Naive thymus-derived CD8-positive, alpha-beta T cell (primary cell): ENCODE results near the gene PNLIPRP3. TPM values are rescaled to one million over a fixed set of nuclear protein-coding genes. Genes with fewer than 3 reads are reported as not detected.
"Not testable (repeated sequence)": the region's sequence is repeated elsewhere in the genome, so short reads cannot be mapped to it uniquely, and the experiment has no call there.

Source experiments
- ATAC-seq, 2 donors: fragments of 150-1000 bp; cut with Tn5 transposase in 1 of 2; sonication (Bioruptor Pico), chemical (Tn5 transposase) in 1 of 2; 1 replicate in 1 of 2; 2 replicates in 1 of 2; pipeline ENCODE4 v1.10.0; 2021; ENCODE audit warnings: mild to moderate bottlenecking in 2 of 2, moderate library complexity in 2 of 2
- POLR2A ChIA-PET: fragments of 350-600 bp; sonication (Branson Sonifier 250); formaldehyde crosslinking; loops from one replicate; lab custom pipeline; 2021; ENCODE audit warnings: antibody characterized with exemption; lab: Charles Lee
- DNase-seq, 10 donors: peaks; one replicate each; pipeline versions ENCODE4 v3.0.0 to v3.0.0-alpha.2; 2020 to 2022
- H3K27ac Mint-ChIP-seq, 10 donors: one replicate each; pipeline ENCODE4 v1.8.0; 2020 to 2022; ENCODE audit warnings: mild to moderate bottlenecking in 10 of 10, mixed read lengths in 10 of 10, moderate library complexity in 4 of 10, inconsistent platforms in 1 of 10
- H3K27me3 Mint-ChIP-seq, 5 donors: one replicate each; pipeline ENCODE4 v1.8.0; 2021 to 2022; ENCODE audit warnings: mixed read lengths in 5 of 5
- H3K36me3 Mint-ChIP-seq, 3 donors: one replicate each; pipeline ENCODE4 v1.8.0; 2020 to 2022; ENCODE audit warnings: mixed read lengths in 3 of 3, mild to moderate bottlenecking in 2 of 3, inconsistent platforms in 1 of 3
- H3K4me1 Mint-ChIP-seq, 4 donors: one replicate each; pipeline ENCODE4 v1.8.0; 2021 to 2022; ENCODE audit warnings: mixed read lengths in 4 of 4
- H3K4me3 Mint-ChIP-seq, 10 donors: one replicate each; pipeline ENCODE4 v1.8.0; 2020 to 2022; ENCODE audit warnings: mild to moderate bottlenecking in 10 of 10, mixed read lengths in 10 of 10, moderate library complexity in 6 of 10, inconsistent platforms in 1 of 10
- H3K9me3 Mint-ChIP-seq, 9 donors: one replicate each; pipeline ENCODE4 v1.8.0; 2020 to 2022; ENCODE audit warnings: mixed read lengths in 9 of 9, mild to moderate bottlenecking in 3 of 9, inconsistent platforms in 1 of 9, moderate library complexity in 1 of 9
- polyA plus RNA-seq, 3 donors: library from polyadenylated mRNA; unstranded; fragments of 300-500 nt; fragmentation: Illumina TruSeq; gene quantifications; one replicate each; pipeline ENCODE4 v1.2.3, GENCODE V29; 2021
- total RNA-seq, 8 experiments: library from RNA in 2 of 8; stranded (reverse) in 2 of 8; gene quantifications; one replicate each; pipeline ENCODE4 v1.2.3 and lab custom pipeline; 2021 to 2026

PNLIPRP3 gene
- total RNA-seq: not detected
- not detected for polyA plus RNA-seq
- total RNA-seq (lab: John Stamatoyannopoulos, UW): 0 to 0.09 (median 0) reads per million in 6 experiments

- H3K27ac Mint-ChIP-seq: no peak within 1 kb of the TSS
- peaks cover 5 to 13% (median 11%) of the 10 kb centered on the region in 5 donors for H3K27me3 Mint-ChIP-seq
- H3K36me3 Mint-ChIP-seq: no peaks in the 10 kb centered on the region
- H3K9me3 Mint-ChIP-seq: no peaks in the 10 kb centered on the region
- ATAC-seq (no peak), DNase-seq (no peak)
- H3K4me3 Mint-ChIP-seq: no peak within 1 kb of the TSS
- POLR2A ChIA-PET: no interaction called here
- H3K4me1 Mint-ChIP-seq: no peaks in the 10 kb centered on the region
Measured at GRCh38 chr10:116427671-116428070, at the start of gene PNLIPRP3. Gene PNLIPRP3, plus strand, starts transcription at chr10:116427847. Its CDS starts 166 bp downstream, at chr10:116428013.

GRCh38 chr10:116382290-116382689, 45.4 kb upstream of the PNLIPRP3 start:
- H3K36me3 Mint-ChIP-seq: no peaks in the 10 kb centered on the region
- no peaks in the 10 kb centered on the region for H3K4me1 Mint-ChIP-seq
- H3K27me3 Mint-ChIP-seq: no peaks in the 10 kb centered on the region
- POLR2A ChIA-PET: no interaction called here
- no peak overlapping the region for H3K27ac Mint-ChIP-seq
- DNase-seq: no peak
- H3K4me3 Mint-ChIP-seq: no peak overlapping the region
- no peak for ATAC-seq
- no peaks in the 10 kb centered on the region for H3K9me3 Mint-ChIP-seq

- DNase-seq (no peak), ATAC-seq (no peak)
- Mint-ChIP-seq H3K9me3 (no peaks in the 10 kb centered on the region), H3K27me3 (peaks cover 0 to 9% (median 0%) of the 10 kb centered on the region in 5 donors), H3K4me1 (no peaks in the 10 kb centered on the region), H3K27ac (no peak overlapping the region), H3K4me3 (no peak overlapping the region), H3K36me3 (no peaks in the 10 kb centered on the region)
- POLR2A ChIA-PET: no interaction called here
Measured at GRCh38 chr10:116385311-116385710, 42.3 kb upstream of the PNLIPRP3 start.

GRCh38 chr10:116385994-116386809, 41.4 kb upstream of the PNLIPRP3 start:
- no peak overlapping the region for H3K4me3 Mint-ChIP-seq

GRCh38 chr10:116393246-116393831, 34.3 kb upstream of the PNLIPRP3 start:
- peaks cover 0 to 28% (median 6%) of the 10 kb centered on the region in 5 donors for H3K27me3 Mint-ChIP-seq
- H3K9me3 Mint-ChIP-seq, H3K27ac Mint-ChIP-seq, H3K36me3 Mint-ChIP-seq, DNase-seq, H3K4me3 Mint-ChIP-seq, POLR2A ChIA-PET, ATAC-seq, H3K4me1 Mint-ChIP-seq: not testable (repeated sequence)

More at GRCh38 chr10:116385994-116386809, 41.4 kb upstream of the PNLIPRP3 start:
- POLR2A ChIA-PET: no interaction called here
- no peaks in the 10 kb centered on the region for H3K4me1 Mint-ChIP-seq
- H3K9me3 Mint-ChIP-seq: no peaks in the 10 kb centered on the region
- no peaks in the 10 kb centered on the region for H3K36me3 Mint-ChIP-seq
- ATAC-seq (no peak), DNase-seq (peak in 2 of 10 donors; percentile 1 to 17)
- H3K27me3 Mint-ChIP-seq: peaks cover 0 to 15% (median 2%) of the 10 kb centered on the region in 5 donors
- H3K27ac Mint-ChIP-seq: no peak overlapping the region

- Mint-ChIP-seq H3K27me3 (peaks cover 0 to 32% (median 6%) of the 10 kb centered on the region in 5 donors), H3K4me1 (no peaks in the 10 kb centered on the region), H3K4me3 (no peak overlapping the region)
Measured at GRCh38 chr10:116395223-116395985, 32.2 kb upstream of the PNLIPRP3 start.

GRCh38 chr10:116398224-116398623, 29.4 kb upstream of the PNLIPRP3 start:
- H3K27me3 Mint-ChIP-seq: peaks cover 0 to 33% (median 9%) of the 10 kb centered on the region in 5 donors
- H3K4me1 Mint-ChIP-seq: no peaks in the 10 kb centered on the region
- POLR2A ChIA-PET: no interaction called here
- H3K27ac Mint-ChIP-seq: peak overlapping the region in 1 of 10 donors; percentile 51
- no peak overlapping the region for H3K4me3 Mint-ChIP-seq
- DNase-seq (no peak), ATAC-seq (no peak)
- H3K36me3 Mint-ChIP-seq: no peaks in the 10 kb centered on the region
- peaks cover 0 to 8% (median 0%) of the 10 kb centered on the region in 9 donors for H3K9me3 Mint-ChIP-seq

More at GRCh38 chr10:116395223-116395985, 32.2 kb upstream of the PNLIPRP3 start:
- POLR2A ChIA-PET: no interaction called here
- Mint-ChIP-seq H3K36me3 (no peaks in the 10 kb centered on the region), H3K27ac (no peak overlapping the region), H3K9me3 (peaks cover 0 to 8% (median 0%) of the 10 kb centered on the region in 9 donors)
- ATAC-seq (no peak), DNase-seq (peak in 1 of 10 donors; percentile 59)

GRCh38 chr10:116402858-116403257, 24.8 kb upstream of the PNLIPRP3 start:
- H3K4me3 Mint-ChIP-seq: no peak overlapping the region
- POLR2A ChIA-PET: no interaction called here
- no peak overlapping the region for H3K27ac Mint-ChIP-seq
- H3K27me3 Mint-ChIP-seq: peaks cover 0 to 19% (median 9%) of the 10 kb centered on the region in 5 donors
- no peaks in the 10 kb centered on the region for H3K36me3 Mint-ChIP-seq
- H3K4me1 Mint-ChIP-seq: no peaks in the 10 kb centered on the region
- H3K9me3 Mint-ChIP-seq: peaks cover 0 to 4% (median 0%) of the 10 kb centered on the region in 9 donors
- ATAC-seq: no peak
- DNase-seq: no peak

- POLR2A ChIA-PET: no interaction called here
- Mint-ChIP-seq H3K4me3 (no peak overlapping the region), H3K4me1 (no peaks in the 10 kb centered on the region), H3K9me3 (peaks cover 0 to 4% (median 0%) of the 10 kb centered on the region in 9 donors), H3K36me3 (no peaks in the 10 kb centered on the region), H3K27ac (no peak overlapping the region), H3K27me3 (peaks cover 0 to 19% (median 9%) of the 10 kb centered on the region in 5 donors)
- DNase-seq (no peak), ATAC-seq (no peak)
Measured at GRCh38 chr10:116403740-116404250, 23.9 kb upstream of the PNLIPRP3 start.

- Mint-ChIP-seq H3K4me3 (no peak overlapping the region), H3K27ac (no peak overlapping the region), H3K36me3 (no peaks in the 10 kb centered on the region), H3K9me3 (peaks cover 0 to 4% (median 0%) of the 10 kb centered on the region in 9 donors), H3K4me1 (no peaks in the 10 kb centered on the region), H3K27me3 (peaks cover 2 to 14% (median 5%) of the 10 kb centered on the region in 5 donors)
- DNase-seq: no peak
- POLR2A ChIA-PET: no interaction called here
- ATAC-seq: no peak
Measured at GRCh38 chr10:116408719-116409118, 18.9 kb upstream of the PNLIPRP3 start.

GRCh38 chr10:116410351-116410750, 17.3 kb upstream of the PNLIPRP3 start:
- no peak overlapping the region for H3K4me3 Mint-ChIP-seq
- H3K4me1 Mint-ChIP-seq: no peaks in the 10 kb centered on the region
- no peaks in the 10 kb centered on the region for H3K36me3 Mint-ChIP-seq
- DNase-seq: no peak
- ATAC-seq: no peak
- POLR2A ChIA-PET: no interaction called here
- no peak overlapping the region for H3K27ac Mint-ChIP-seq
- H3K27me3 Mint-ChIP-seq: peaks cover 2 to 14% (median 5%) of the 10 kb centered on the region in 5 donors
- peaks cover 0 to 4% (median 0%) of the 10 kb centered on the region in 9 donors for H3K9me3 Mint-ChIP-seq

- POLR2A ChIA-PET: no interaction called here
- Mint-ChIP-seq H3K27me3 (peaks cover 0 to 16% (median 7%) of the 10 kb centered on the region in 5 donors), H3K4me3 (no peak overlapping the region), H3K27ac (no peak overlapping the region), H3K4me1 (no peaks in the 10 kb centered on the region), H3K36me3 (no peaks in the 10 kb centered on the region), H3K9me3 (peaks cover 0 to 2% (median 0%) of the 10 kb centered on the region in 9 donors)
- ATAC-seq (no peak), DNase-seq (no peak)
Measured at GRCh38 chr10:116417821-116418220, 9.8 kb upstream of the PNLIPRP3 start.
